Measurements from ENCODE around the gene CFDP1.
A peak's percentile ranks its signal among the peaks of the same experiment; 100 is the strongest.

CFDP1 gene

DNA sequence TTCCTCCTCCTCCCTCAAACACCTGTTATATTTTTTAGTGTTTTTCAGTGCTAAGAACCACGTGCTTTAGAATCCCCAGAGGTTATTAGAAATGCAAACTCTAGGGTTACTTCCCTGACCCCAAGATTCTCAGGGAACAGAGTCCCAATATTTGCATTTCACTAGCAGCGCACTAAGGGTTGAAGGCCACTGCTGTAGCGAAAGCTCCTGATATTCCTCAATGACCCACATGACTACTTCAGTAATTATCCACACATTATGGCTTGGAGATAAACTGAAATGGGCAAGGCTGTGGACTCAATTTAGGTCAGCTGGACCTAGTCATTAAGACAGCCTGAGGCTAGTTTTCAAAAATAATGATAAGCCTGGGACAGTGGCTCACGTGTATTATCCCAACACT lies 103.4 kb downstream of the CFDP1 start:
- H3K4me3 ChIP-seq (ENCODE audit: low read depth, low read length): no peak overlapping the region
- no peak for DNase-seq (ENCODE audit: low read depth)
- in situ Hi-C loops (cut with HindIII; ENCODE audit: low sequenced_read_pairs): no loop called here
- no peak for TF ChIP-seq CTCF (IDR thresholded peaks at IDR 0.05; ENCODE audit: low read depth, low read length, missing control alignments)

GRCh38 chr16:75326333-75326732 lies 107.0 kb downstream of the CFDP1 start:
- TF ChIP-seq CTCF (IDR thresholded peaks at IDR 0.05; ENCODE audit: low read depth, low read length, missing control alignments): no peak
- DNase-seq (ENCODE audit: low read depth): no peak
- in situ Hi-C loops (cut with HindIII; ENCODE audit: low sequenced_read_pairs): no loop called here
- no peak overlapping the region for H3K4me3 ChIP-seq (ENCODE audit: low read depth, low read length)

- no peak for DNase-seq (ENCODE audit: low read depth)
- in situ Hi-C loops (cut with HindIII; ENCODE audit: low sequenced_read_pairs): no loop called here
- no peak overlapping the region for H3K4me3 ChIP-seq (ENCODE audit: low read depth, low read length)
- TF ChIP-seq CTCF (IDR thresholded peaks at IDR 0.05; ENCODE audit: low read depth, low read length, missing control alignments): no peak
Measured at GRCh38 chr16:75323933-75324332, 109.4 kb downstream of the CFDP1 start.

- no peak for TF ChIP-seq CTCF (IDR thresholded peaks at IDR 0.05; ENCODE audit: low read depth, low read length, missing control alignments)
- in situ Hi-C loops (cut with HindIII; ENCODE audit: low sequenced_read_pairs): no loop called here
- DNase-seq (ENCODE audit: low read depth): no peak
- H3K4me3 ChIP-seq (ENCODE audit: low read depth, low read length): no peak overlapping the region
Measured at GRCh38 chr16:75323198-75323597, 110.1 kb downstream of the CFDP1 start.

DNA sequence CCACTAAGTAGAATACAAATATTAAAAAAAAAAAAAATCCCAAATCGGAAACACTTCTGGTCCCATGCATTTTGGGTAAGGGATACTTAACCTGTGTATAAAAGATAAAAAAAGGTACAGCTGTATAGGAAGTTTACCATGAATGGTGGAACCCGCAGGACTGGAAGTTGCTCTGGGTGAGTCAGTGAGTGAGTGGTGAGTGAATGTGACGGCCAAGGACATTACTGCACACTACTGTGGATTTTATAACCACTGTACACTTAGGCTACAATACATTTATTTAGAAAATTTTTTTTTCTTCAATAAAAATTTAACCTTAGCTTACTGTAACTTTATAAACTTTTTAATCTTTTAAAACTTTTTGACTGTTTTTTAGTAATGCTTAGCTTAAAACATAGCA lies 110.6 kb downstream of the CFDP1 start:
- no peak overlapping the region for H3K4me3 ChIP-seq (ENCODE audit: low read depth, low read length)
- no peak for TF ChIP-seq CTCF (IDR thresholded peaks at IDR 0.05; ENCODE audit: low read depth, low read length, missing control alignments)
- in situ Hi-C loops (cut with HindIII; ENCODE audit: low sequenced_read_pairs): no loop called here
- no peak for DNase-seq (ENCODE audit: low read depth)

DNA sequence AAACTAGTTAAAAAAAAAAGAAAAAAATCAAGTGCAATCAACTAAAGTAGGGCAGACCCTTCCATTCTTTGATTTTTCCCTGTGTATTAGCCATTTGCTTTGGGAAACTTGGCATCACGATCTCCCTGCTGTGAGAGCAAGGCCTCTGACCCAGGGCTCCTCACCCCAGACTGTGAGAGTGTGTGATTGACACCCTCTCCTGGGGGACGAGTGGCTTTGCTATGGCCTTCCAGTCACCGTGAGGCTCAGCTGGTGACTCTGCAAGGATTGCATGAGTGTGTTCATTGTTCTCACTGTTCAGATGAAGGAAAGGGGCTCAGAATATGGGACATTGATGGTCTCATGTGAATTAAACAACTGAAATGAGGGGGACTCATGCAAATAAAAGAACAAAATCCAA lies 112.9 kb downstream of the CFDP1 start:
- H3K4me3 ChIP-seq (ENCODE audit: low read depth, low read length): peak overlapping the region; percentile 29

More for the DNA sequence above, 112.9 kb downstream of the CFDP1 start:
- in situ Hi-C loops (cut with HindIII; ENCODE audit: low sequenced_read_pairs): no loop called here
- DNase-seq (ENCODE audit: low read depth): no peak
- no peak for TF ChIP-seq CTCF (IDR thresholded peaks at IDR 0.05; ENCODE audit: low read depth, low read length, missing control alignments)
